PFSK-1 (cell line): ENCODE data around the gene CRADD.

Source experiments
- FOXP2 ChIP-seq: optimal IDR thresholded peaks from 2 replicates; pipeline ENCODE3; 2011; ENCODE audit warnings: borderline replicate concordance, control low read depth, inconsistent platforms; ENCODE audit not compliant: insufficient read depth; ENCODE audit errors: extremely low read length, extremely low read depth
- POLR2AphosphoS5 ChIP-seq: IDR thresholded peaks from 2 replicates; pipeline ENCODE4 v1.6.1; 2012; ENCODE audit warnings: low read depth, mild to moderate bottlenecking, control low read depth, low read length, moderate library complexity
- SIN3A ChIP-seq: IDR thresholded peaks from 2 replicates; pipeline ENCODE4 v1.6.1; 2012; ENCODE audit warnings: mild to moderate bottlenecking, low read length, moderate library complexity, borderline replicate concordance; ENCODE audit not compliant: insufficient read depth

GRCh38 chr12:93653712-93654111 is 23.5 kb upstream of the CRADD start:
- no peak for TF ChIP-seq FOXP2
- TF ChIP-seq POLR2AphosphoS5, result no peak
- no peak for TF ChIP-seq SIN3A
